Mammary epithelial cell (primary cell): ENCODE results near the gene ANO5.

Source experiments
- CTCF ChIP-seq, 2 donors: IDR thresholded peaks in 1 of 2; conservative IDR thresholded peaks in 1 of 2; 2 replicates each; pipeline ENCODE4 v1.5.1; 2011 to 2012; ENCODE audit warnings: inconsistent platforms in 2 of 2, low read length in 2 of 2, mild to moderate bottlenecking in 2 of 2, control low read depth in 1 of 2, low read depth in 1 of 2; ENCODE audit not compliant: insufficient read depth in 1 of 2; ENCODE audit errors: extremely low read depth in 1 of 2
- EZH2 ChIP-seq: IDR thresholded peaks from 2 replicates; pipeline ENCODE4 v1.6.1; 2012; ENCODE audit warnings: low read length, inconsistent platforms, borderline replicate concordance

DNA sequence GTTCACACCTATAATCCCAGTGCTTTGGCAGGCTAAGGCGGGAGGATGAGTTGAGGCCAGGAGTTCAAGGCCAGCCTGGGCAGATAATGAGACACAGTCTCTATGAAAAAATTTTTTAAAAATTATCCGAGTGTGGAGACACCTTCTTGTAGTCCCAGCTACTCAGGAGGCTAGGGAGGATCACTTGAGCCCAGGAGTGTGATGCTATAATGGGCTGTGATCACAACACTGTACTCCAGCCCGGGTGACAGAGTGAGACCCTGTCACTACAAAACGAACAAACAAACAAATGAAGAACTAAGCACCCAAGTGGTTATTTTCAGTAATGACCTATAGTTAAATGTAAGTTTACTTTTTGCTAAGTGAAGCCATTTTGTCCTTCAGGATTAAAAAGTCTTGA, 32.3 kb downstream of the ANO5 start:
- no peak for TF ChIP-seq CTCF (conservative IDR thresholded peaks at IDR 0.05 in 1 of 2, IDR thresholded peaks at IDR 0.05 in 1 of 2; ENCODE audit: extremely low read depth in 1 of 2, insufficient read depth in 1 of 2, low read depth in 1 of 2, low read length in 2 of 2)
- TF ChIP-seq EZH2, result no peak
